BE2C (cell line): ENCODE results near the gene RTN4RL1.

ENCODE experiments used
- DNase-seq: peaks from one replicate; pipeline ENCODE4 v3.0.0-alpha.2; 2020
- H3K27me3 ChIP-seq: fragments of 250-450 bp; sonication (Bioruptor Pico); 2 replicates; pipeline ENCODE4 v1.5.1; 2020; ENCODE audit warnings: mild to moderate bottlenecking
- H3K36me3 ChIP-seq: fragments of 250-450 bp; sonication (Bioruptor Pico); 2 replicates; pipeline ENCODE4 v1.5.1; 2020; ENCODE audit warnings: mild to moderate bottlenecking
- H3K4me1 ChIP-seq: fragments of 250-450 bp; sonication (Bioruptor Pico); 2 replicates; pipeline ENCODE4 v1.5.1; 2020
- H3K4me3 ChIP-seq: 2 replicates; pipeline ENCODE4 v1.5.1; 2011; ENCODE audit warnings: low read depth, low read length
- H3K9me3 ChIP-seq: fragments of 250-450 bp; sonication (Bioruptor Pico); 2 replicates; pipeline ENCODE4 v1.5.1; 2020
- CTCF ChIP-seq: IDR thresholded peaks from 2 replicates; pipeline ENCODE4 v1.5.1; 2012; ENCODE audit warnings: mild to moderate bottlenecking, low read depth, low read length

The RTN4RL1 gene

DNA sequence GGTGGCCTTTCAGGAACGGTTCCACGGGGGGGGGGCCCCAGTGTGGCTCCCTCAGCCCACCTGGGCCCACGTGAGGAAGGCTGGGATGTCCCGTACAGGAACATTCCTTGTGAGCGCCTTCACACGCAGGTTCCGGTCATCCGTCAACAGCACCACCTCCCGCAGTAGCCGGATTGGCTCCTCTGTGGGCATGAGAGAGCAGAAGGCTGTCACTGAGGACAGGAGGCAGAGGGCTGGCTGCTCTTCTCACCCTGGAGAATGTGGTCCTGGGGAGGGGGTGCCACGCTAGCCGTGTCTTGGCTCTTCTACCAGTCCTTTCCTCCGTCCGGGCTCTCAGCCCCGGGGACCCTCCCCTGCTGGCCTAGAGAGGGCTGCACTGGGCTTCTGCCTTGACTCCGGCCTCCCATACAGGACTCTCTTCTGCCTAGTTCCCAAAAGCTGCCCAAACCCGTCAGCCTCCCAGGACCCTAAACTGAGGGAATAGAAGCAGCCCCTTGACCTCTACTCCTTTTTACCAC, 36.4 kb upstream of the RTN4RL1 start:
- TF ChIP-seq CTCF: no peak
- Histone ChIP-seq H3K36me3 (no peaks in the 10 kb centered on the region; the same call in 1 of the 2 replicates), H3K27me3 (no peaks in the 10 kb centered on the region), H3K9me3 (no peaks in the 10 kb centered on the region), H3K4me1 (no peaks in the 10 kb centered on the region), H3K4me3 (no peak overlapping the region)
- no peak for DNase-seq

DNA sequence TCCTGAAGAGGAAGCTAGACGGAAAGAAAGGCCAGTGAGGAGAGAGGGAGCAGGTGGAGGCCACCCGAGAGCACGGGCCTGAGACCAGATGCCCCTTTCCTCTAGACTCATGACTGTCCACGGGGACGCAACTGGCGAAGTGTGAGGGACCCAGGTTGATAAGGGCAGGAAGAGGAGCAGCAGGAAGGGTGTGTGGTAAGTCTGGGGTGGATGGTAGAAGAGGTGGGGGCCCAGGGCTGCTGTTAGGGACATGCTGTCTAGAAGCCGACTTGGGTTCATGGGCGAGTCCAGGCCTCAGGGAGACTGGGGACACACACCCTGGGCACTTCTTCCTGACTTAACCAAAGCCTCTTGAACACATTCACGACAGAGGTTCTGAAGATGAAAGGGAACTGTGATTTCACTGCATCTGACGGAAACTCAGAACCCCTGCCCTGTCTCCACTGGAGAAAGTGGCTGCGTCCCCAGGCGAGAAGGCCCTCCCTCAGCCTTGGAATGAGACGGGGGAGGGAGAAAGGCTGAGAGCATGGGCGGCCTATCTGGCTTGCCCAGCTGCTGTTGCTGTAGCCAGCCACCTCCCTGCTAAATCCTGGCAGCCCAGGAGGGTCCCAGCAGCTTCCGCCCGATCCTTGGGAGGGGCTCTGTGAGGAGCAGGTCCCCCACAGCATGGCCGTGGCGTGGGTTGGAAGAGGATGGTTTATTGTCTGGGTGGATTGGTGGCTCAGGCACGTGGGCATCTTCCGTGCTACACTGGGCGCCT, 35.7 kb upstream of the RTN4RL1 start:
- Histone ChIP-seq H3K4me1 (no peaks in the 10 kb centered on the region), H3K36me3 (no peaks in the 10 kb centered on the region; the same call in 1 of the 2 replicates), H3K4me3 (no peak overlapping the region), H3K27me3 (no peaks in the 10 kb centered on the region), H3K9me3 (no peaks in the 10 kb centered on the region)
- no peak for TF ChIP-seq CTCF
- no peak for DNase-seq

DNA sequence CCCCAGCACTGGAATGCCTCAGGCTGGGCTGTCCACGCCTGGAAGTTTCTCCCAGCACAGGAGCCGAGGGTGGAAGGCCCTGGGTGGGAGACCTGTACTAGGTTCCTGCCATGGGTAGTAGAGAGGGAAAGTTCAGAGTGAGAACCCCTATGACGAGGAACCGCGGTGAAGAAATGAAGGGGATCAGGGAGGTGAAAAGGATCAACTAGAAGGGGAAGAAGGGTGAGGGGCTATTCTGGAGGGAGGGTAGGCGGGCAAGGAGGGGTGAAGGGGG, 35.2 kb upstream of the RTN4RL1 start:
- DNase-seq: no peak
- Histone ChIP-seq H3K36me3 (no peaks in the 10 kb centered on the region; the same call in 1 of the 2 replicates), H3K4me1 (no peaks in the 10 kb centered on the region), H3K9me3 (no peaks in the 10 kb centered on the region), H3K27me3 (no peaks in the 10 kb centered on the region), H3K4me3 (no peak overlapping the region)
- no peak for TF ChIP-seq CTCF

- no peak for DNase-seq
- Histone ChIP-seq H3K4me3 (no peak overlapping the region), H3K4me1 (no peaks in the 10 kb centered on the region), H3K27me3 (no peaks in the 10 kb centered on the region), H3K36me3 (no peaks in the 10 kb centered on the region; the same call in 1 of the 2 replicates), H3K9me3 (no peaks in the 10 kb centered on the region)
- no peak for TF ChIP-seq CTCF
Measured at GRCh38 chr17:2059547-2060384, 34.6 kb upstream of the RTN4RL1 start.

- Histone ChIP-seq H3K4me3 (no peak overlapping the region), H3K27me3 (peaks cover 8% of the 10 kb centered on the region), H3K9me3 (no peaks in the 10 kb centered on the region), H3K36me3 (no peaks in the 10 kb centered on the region), H3K4me1 (no peaks in the 10 kb centered on the region)
- peak; percentile 27; the same call in 1 of the 2 replicates for TF ChIP-seq CTCF
- DNase-seq: no peak
Measured at GRCh38 chr17:2058586-2059546, 33.7 kb upstream of the RTN4RL1 start.
